IPS DF 6.9 (cell line): ENCODE results near the gene RARRES2.

Experiments used
- DNase-seq: peaks from one replicate; pipeline ENCODE4 v3.0.0-alpha.2; 2013; ENCODE audit warnings: low read depth, low spot score
- H3K27ac ChIP-seq: one replicate; pipeline ENCODE4 v1.5.1; 2013; ENCODE audit warnings: low read length, control low read depth
- H3K27me3 ChIP-seq: 2 replicates; pipeline ENCODE4 v1.6.1; 2013; ENCODE audit warnings: mild to moderate bottlenecking, low read length; ENCODE audit not compliant: control insufficient read depth, insufficient read depth
- H3K36me3 ChIP-seq: 2 replicates; pipeline ENCODE4 v1.6.1; 2013; ENCODE audit warnings: low read length; ENCODE audit not compliant: control insufficient read depth, insufficient read depth
- H3K4me1 ChIP-seq: 2 replicates; pipeline ENCODE4 v1.6.1; 2013; ENCODE audit warnings: low read length; ENCODE audit not compliant: control insufficient read depth, insufficient read depth
- H3K4me3 ChIP-seq: 2 replicates; pipeline ENCODE4 v1.5.1; 2013; ENCODE audit warnings: mild to moderate bottlenecking, low read length
- H3K9me3 ChIP-seq: 2 replicates; pipeline ENCODE4 v1.6.1; 2013; ENCODE audit warnings: low read length, inconsistent platforms; ENCODE audit not compliant: control insufficient read depth, insufficient read depth
- WGBS: extraction: QIAGEN DNeasy Blood & Tissue Kit; methylation state at CpG from one replicate; pipeline ENCODE4 v1.1.7; 2013; ENCODE audit warnings: mixed read lengths, missing lambda C conversion rate; ENCODE audit not compliant: insufficient read length, insufficient coverage; 5-methylcytosine and 5-hydroxymethylcytosine counted together

The RARRES2 gene

GRCh38 chr7:150329331-150330120, 11.9 kb downstream of the RARRES2 start:
- Histone ChIP-seq H3K4me3 (no peak overlapping the region), H3K9me3 (no peaks in the 10 kb centered on the region), H3K27ac (no peak overlapping the region), H3K4me1 (peaks cover 14% of the 10 kb centered on the region), H3K27me3 (no peaks in the 10 kb centered on the region), H3K36me3 (no peaks in the 10 kb centered on the region)
- DNase-seq, result peak; percentile 64
- no CpG with 5 or more reads among the region's 22 CpGs for WGBS

DNA sequence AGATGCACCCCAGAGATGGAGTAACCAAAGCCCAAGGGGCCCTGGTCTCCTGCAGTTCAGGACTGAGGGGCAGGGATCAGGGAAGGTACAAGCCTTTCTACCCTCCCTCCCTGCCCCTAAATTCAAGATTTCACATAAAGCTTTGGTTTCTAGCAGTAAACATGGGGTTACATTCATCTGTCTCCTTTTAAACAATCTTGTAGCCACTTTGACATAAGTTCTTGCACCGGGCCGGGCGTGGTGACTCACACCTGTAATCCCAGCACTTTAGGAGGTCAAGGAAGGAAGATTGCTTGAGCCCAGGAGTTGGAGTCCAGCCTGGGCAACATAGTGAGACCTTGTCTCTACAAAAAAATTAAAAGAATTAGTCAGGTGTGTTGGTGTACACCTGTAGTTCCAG, 14.1 kb downstream of the RARRES2 start:
- Histone ChIP-seq H3K27ac (no peak overlapping the region), H3K36me3 (no peaks in the 10 kb centered on the region), H3K4me3 (no peak overlapping the region), H3K4me1 (peaks cover 11% of the 10 kb centered on the region), H3K27me3 (no peaks in the 10 kb centered on the region), H3K9me3 (no peaks in the 10 kb centered on the region)
- no peak for DNase-seq
- WGBS, result no CpG with 5 or more reads among the region's 3 CpGs

- no peaks in the 10 kb centered on the region for H3K9me3 ChIP-seq
Observed at GRCh38 chr7:150326657-150327268, 14.7 kb downstream of the RARRES2 start.

DNA sequence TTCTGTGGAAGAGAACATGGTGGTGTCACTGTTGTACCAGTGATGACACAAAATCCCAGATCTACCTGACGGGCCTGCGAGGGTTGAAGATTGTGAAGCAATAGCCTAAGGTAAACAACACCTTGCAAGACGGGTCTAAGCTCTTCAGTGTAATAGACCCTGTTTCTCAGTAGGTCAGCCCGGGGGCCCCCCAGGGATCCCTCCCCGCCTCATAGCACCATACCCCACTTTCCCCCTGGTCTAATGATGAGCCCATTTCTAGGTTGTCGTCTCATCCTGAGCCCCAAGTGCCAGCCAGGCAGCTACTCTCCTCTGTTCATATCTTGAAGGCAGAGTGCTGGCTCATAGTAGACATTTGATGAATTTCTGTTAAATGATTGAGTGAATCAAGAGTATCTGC, 15.5 kb downstream of the RARRES2 start:
- Histone ChIP-seq H3K27ac (no peak overlapping the region), H3K36me3 (no peaks in the 10 kb centered on the region), H3K27me3 (no peaks in the 10 kb centered on the region), H3K4me1 (peaks cover 11% of the 10 kb centered on the region), H3K4me3 (no peak overlapping the region), H3K9me3 (no peaks in the 10 kb centered on the region)
- no peak for DNase-seq
- no CpG with 5 or more reads among the region's 6 CpGs for WGBS

More at GRCh38 chr7:150326657-150327268, 14.7 kb downstream of the RARRES2 start:
- Histone ChIP-seq H3K27ac (no peak overlapping the region), H3K4me1 (peaks cover 11% of the 10 kb centered on the region), H3K36me3 (no peaks in the 10 kb centered on the region), H3K27me3 (no peaks in the 10 kb centered on the region), H3K4me3 (no peak overlapping the region)
- WGBS, result no CpG with 5 or more reads among the region's 4 CpGs
- DNase-seq, result no peak

GRCh38 chr7:150325110-150325611, 16.3 kb downstream of the RARRES2 start:
- Histone ChIP-seq H3K27me3 (no peaks in the 10 kb centered on the region), H3K27ac (no peak overlapping the region), H3K36me3 (no peaks in the 10 kb centered on the region), H3K4me3 (no peak overlapping the region), H3K4me1 (peaks cover 8% of the 10 kb centered on the region), H3K9me3 (no peaks in the 10 kb centered on the region)
- no CpG with 5 or more reads among the region's 10 CpGs for WGBS
- DNase-seq, result no peak

DNA sequence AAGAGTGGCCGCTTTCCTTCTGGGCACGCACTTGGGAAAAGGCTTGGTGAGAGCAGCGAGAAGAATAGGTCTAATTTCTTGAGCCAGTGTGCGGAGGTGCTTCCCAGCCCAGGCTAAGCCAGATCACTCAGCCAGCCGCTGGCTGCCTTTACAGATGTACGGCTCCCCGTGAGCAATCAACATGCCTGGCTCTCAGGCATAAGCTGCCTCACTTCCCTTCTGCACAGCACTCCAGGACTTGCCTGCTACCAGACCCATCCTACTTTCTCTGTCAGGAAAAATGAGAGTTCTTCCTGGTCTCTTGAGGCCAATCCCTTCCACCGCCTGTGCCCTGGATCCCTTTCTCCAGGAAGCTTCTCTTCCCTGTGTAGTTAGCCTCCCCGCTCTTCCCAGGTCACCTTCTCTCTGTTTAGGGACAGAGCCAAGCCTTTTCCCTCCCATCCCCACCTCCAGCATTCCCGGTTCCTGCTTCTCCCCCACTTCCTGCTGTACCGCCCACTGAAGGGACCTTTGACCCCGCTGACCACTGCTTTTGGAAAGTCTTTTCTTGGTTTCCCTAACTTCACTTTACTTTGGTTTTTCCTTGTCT, 17.0 kb downstream of the RARRES2 start:
- Histone ChIP-seq H3K27ac (no peak overlapping the region), H3K4me3 (no peak overlapping the region), H3K27me3 (no peaks in the 10 kb centered on the region), H3K4me1 (peaks cover 4% of the 10 kb centered on the region), H3K36me3 (no peaks in the 10 kb centered on the region), H3K9me3 (no peaks in the 10 kb centered on the region)
- DNase-seq, result no peak
- WGBS, result no CpG with 5 or more reads among the region's 12 CpGs

DNA sequence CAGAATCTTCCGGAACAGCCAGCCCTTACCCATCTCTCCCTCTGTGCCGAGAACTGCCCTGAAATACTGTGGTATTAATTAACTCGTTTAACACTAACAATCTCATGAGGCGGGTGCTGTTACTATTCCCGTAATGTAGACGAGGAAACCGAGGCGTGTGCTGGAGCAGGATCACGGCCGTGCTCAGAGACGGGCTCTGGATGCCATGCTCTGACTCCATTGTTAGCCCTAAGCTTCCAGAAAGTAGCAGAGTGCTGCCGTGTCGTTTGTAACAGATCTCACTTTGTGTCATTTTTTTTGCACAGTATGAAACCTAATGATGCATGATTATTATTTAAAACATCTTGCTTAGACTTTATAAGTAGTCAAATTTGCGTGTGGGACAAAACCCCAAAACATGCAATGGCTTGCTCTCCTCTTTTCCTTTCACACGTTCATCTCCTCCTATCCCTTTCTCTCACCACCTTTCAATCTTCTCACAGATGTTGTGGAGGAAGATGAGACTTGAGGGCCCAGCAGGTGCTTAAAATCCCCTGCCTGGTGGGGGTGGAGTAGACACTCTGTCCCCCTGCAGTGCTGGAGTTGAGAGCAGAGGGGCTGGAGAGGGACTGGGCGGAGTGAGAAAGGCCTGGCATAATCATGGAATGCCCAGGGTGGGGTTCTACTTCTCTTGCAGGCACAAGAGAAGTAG, 17.6 kb downstream of the RARRES2 start:
- WGBS, result no CpG with 5 or more reads among the region's 16 CpGs
- Histone ChIP-seq H3K27ac (no peak overlapping the region), H3K27me3 (no peaks in the 10 kb centered on the region), H3K4me1 (peaks cover 1% of the 10 kb centered on the region; the same call in 1 of the 2 replicates), H3K36me3 (no peaks in the 10 kb centered on the region), H3K4me3 (peak overlapping the region; percentile 44; the same call in 1 of the 2 replicates), H3K9me3 (no peaks in the 10 kb centered on the region)
- DNase-seq, result no peak

- Histone ChIP-seq H3K4me1 (no peaks in the 10 kb centered on the region), H3K27me3 (no peaks in the 10 kb centered on the region), H3K4me3 (peak within 1 kb of the TSS; percentile 44; the same call in 1 of the 2 replicates), H3K36me3 (no peaks in the 10 kb centered on the region), H3K27ac (no peak within 1 kb of the TSS), H3K9me3 (no peaks in the 10 kb centered on the region)
- DNase-seq, result no peak
- WGBS, result no CpG with 5 or more reads among the region's 82 CpGs
Observed at GRCh38 chr7:150322833-150323681, 18.4 kb downstream of the RARRES2 start, which contains the start of the genes ACTR3C and LRRC61. TSS of gene ACTR3C (minus strand) at chr7:150323545. CDS start at chr7:150295296, 28,249 bp downstream. TSS of gene LRRC61 (plus strand) at chr7:150323355. CDS start at chr7:150336862, 13,507 bp downstream.

GRCh38 chr7:150322114-150322832, 19.2 kb downstream of the RARRES2 start:
- H3K36me3 ChIP-seq, result no peaks in the 10 kb centered on the region
- no peaks in the 10 kb centered on the region for H3K27me3 ChIP-seq
- no CpG with 5 or more reads among the region's 4 CpGs for WGBS
- DNase-seq, result no peak
- H3K9me3 ChIP-seq, result no peaks in the 10 kb centered on the region
- H3K27ac ChIP-seq, result no peak overlapping the region
- H3K4me1 ChIP-seq, result no peaks in the 10 kb centered on the region
- H3K4me3 ChIP-seq, result no peak overlapping the region
